ENCODE measurements around the gene MAT2B. TPM values are rescaled to one million over a fixed set of nuclear protein-coding genes. Genes with fewer than 3 reads are reported as not detected.

The MAT2B gene
- total RNA-seq, 1 experiment from 2014 or later, result 48.4 TPM

DNA sequence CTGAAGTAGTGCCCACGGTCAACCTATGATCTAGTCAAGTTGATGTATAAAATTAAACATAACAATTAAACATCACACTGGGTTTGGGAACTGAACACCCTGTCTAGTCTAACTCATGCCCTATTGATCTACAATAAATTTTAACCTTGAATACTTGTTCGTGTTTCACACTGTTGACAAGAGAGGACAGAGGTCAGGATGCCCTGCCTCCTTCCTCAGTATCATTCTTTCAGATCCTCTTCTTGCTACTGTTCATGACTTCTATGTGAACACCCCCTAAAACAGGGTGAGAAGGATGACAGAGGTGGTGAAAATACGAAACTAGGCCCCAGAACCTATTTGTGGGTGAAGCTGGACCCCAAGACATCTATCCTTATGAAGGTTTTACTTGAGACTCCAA is 8.1 kb upstream of the MAT2B start:
- Histone ChIP-seq H3K27ac (ENCODE audit: insufficient read length, low read depth, low read length) (no peak overlapping the region), H4K20me1 (ENCODE audit: control insufficient read depth, insufficient read depth, insufficient read length) (no peaks in the 10 kb centered on the region), H3K23me2 (ENCODE audit: insufficient read length, low read depth, low read length, poor library complexity, severe bottlenecking) (no peaks in the 10 kb centered on the region), H3K4ac (ENCODE audit: low read depth, low read length) (no peak overlapping the region), H3K18ac (ENCODE audit: insufficient read length, low read depth, low read length) (no peak overlapping the region), H3K4me1 (ENCODE audit: insufficient read depth, low read length) (no peaks in the 10 kb centered on the region), H2BK12ac (ENCODE audit: insufficient read length, low read depth, low read length) (no peak overlapping the region), H3K9ac (ENCODE audit: extremely low read depth, insufficient read length, low read length) (no peak overlapping the region), H3T11ph (ENCODE audit: low read length) (no peak overlapping the region), H3K4me2 (ENCODE audit: insufficient read depth, insufficient read length, low read length) (no peak overlapping the region), H3K9me3 (ENCODE audit: control insufficient read depth, low read depth, low read length) (no peaks in the 10 kb centered on the region), H3K79me1 (ENCODE audit: insufficient read depth, low read depth, low read length, poor library complexity, severe bottlenecking) (no peaks in the 10 kb centered on the region), H3K79me2 (ENCODE audit: insufficient read depth, low read length) (no peaks in the 10 kb centered on the region), H2AFZ (ENCODE audit: low read length) (no peak overlapping the region), H3K56ac (ENCODE audit: insufficient read length, low read depth, low read length) (no peak overlapping the region), H2BK15ac (ENCODE audit: low read depth, low read length) (no peak overlapping the region), H4K91ac (ENCODE audit: insufficient read length, low read depth, low read length) (no peak overlapping the region), H2BK5ac (ENCODE audit: insufficient read length, low read length) (no peak overlapping the region), H2BK120ac (ENCODE audit: low read depth, low read length, poor library complexity, severe bottlenecking) (no peak overlapping the region), H2BK20ac (ENCODE audit: low read depth, low read length, poor library complexity, severe bottlenecking) (no peak overlapping the region), H2AK5ac (ENCODE audit: insufficient read length, low read length) (no peak overlapping the region), H3K14ac (ENCODE audit: insufficient read depth, low read length) (no peak overlapping the region), H3K27me3 (ENCODE audit: insufficient read depth, low read length) (no peaks in the 10 kb centered on the region), H3K23ac (ENCODE audit: insufficient read length, low read depth, low read length) (no peak overlapping the region), H4K8ac (replicated peaks; ENCODE audit: insufficient read length, low read depth, low read length) (no peak overlapping the region), H4K5ac (ENCODE audit: insufficient read length, low read depth, low read length) (no peak overlapping the region)
- Mint-ChIP-seq H3K27me3 (ENCODE audit: low read depth) (no peaks in the 10 kb centered on the region), H3K36me3 (ENCODE audit: insufficient read depth in 1 of 3, low read depth in 3 of 3) (peaks cover 0 to 10% (median 0%) of the 10 kb centered on the region in 3 experiments; a peak in 3 of 7 replicates), H3K4me1 (peaks cover 0 to under 1% of the 10 kb centered on the region in 2 experiments; a peak in 2 of 4 replicates), H3K9me3 (no peaks in the 10 kb centered on the region), H3K27ac (no peak overlapping the region), H3K4me3 (no peak overlapping the region)
- WGBS (ENCODE audit: extremely low coverage, insufficient read length, low lambda C conversion rate), result no CpG with 5 or more reads among the region's 3 CpGs
- DNase-seq, result no peak
- TF ChIP-seq, protein P1, sequence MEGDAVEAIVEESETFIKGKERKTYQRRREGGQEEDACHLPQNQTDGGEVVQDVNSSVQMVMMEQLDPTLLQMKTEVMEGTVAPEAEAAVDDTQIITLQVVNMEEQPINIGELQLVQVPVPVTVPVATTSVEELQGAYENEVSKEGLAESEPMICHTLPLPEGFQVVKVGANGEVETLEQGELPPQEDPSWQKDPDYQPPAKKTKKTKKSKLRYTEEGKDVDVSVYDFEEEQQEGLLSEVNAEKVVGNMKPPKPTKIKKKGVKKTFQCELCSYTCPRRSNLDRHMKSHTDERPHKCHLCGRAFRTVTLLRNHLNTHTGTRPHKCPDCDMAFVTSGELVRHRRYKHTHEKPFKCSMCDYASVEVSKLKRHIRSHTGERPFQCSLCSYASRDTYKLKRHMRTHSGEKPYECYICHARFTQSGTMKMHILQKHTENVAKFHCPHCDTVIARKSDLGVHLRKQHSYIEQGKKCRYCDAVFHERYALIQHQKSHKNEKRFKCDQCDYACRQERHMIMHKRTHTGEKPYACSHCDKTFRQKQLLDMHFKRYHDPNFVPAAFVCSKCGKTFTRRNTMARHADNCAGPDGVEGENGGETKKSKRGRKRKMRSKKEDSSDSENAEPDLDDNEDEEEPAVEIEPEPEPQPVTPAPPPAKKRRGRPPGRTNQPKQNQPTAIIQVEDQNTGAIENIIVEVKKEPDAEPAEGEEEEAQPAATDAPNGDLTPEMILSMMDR (conservative IDR thresholded peaks at IDR 0.05), result no peak

Measured in H9 (cell line).